Mucosa of stomach (tissue), 1 donor: ENCODE data around the gene NFE2L2.

Experiments used
- H3K27me3 ChIP-seq: one replicate; pipeline ENCODE4 v1.7.0; 2013; ENCODE audit warnings: mild to moderate bottlenecking, low read length; ENCODE audit not compliant: control insufficient read depth, insufficient read depth
- H3K36me3 ChIP-seq: one replicate; pipeline ENCODE4 v1.7.0; 2013; ENCODE audit warnings: low read length; ENCODE audit not compliant: control insufficient read depth, insufficient read depth
- H3K4me1 ChIP-seq: one replicate; pipeline ENCODE4 v1.7.0; 2013; ENCODE audit warnings: mild to moderate bottlenecking, low read length; ENCODE audit not compliant: control insufficient read depth, insufficient read depth
- H3K4me3 ChIP-seq: one replicate; pipeline ENCODE4 v1.7.0; 2013; ENCODE audit warnings: low read length
- H3K9ac ChIP-seq: one replicate; pipeline ENCODE4 v1.7.0; 2013; ENCODE audit warnings: mild to moderate bottlenecking, low read length, moderate library complexity
- H3K9me3 ChIP-seq: one replicate; pipeline ENCODE4 v1.7.0; 2013; ENCODE audit warnings: mild to moderate bottlenecking, low read length, moderate library complexity; ENCODE audit not compliant: control insufficient read depth
- donor health status: Pancreatic carcinoma.

Gene NFE2L2

GRCh38 chr2:177289824-177290628 lies 25.5 kb upstream of the NFE2L2 start:
- H3K4me1 ChIP-seq: peaks cover 17% of the 10 kb centered on the region
- H3K4me3 ChIP-seq: no peak overlapping the region
- no peaks in the 10 kb centered on the region for H3K27me3 ChIP-seq
- H3K9me3 ChIP-seq: no peaks in the 10 kb centered on the region
- no peaks in the 10 kb centered on the region for H3K36me3 ChIP-seq
- no peak overlapping the region for H3K9ac ChIP-seq

- peaks cover 36% of the 10 kb centered on the region for H3K4me1 ChIP-seq
- H3K9ac ChIP-seq: no peak overlapping the region
- no peaks in the 10 kb centered on the region for H3K27me3 ChIP-seq
- H3K36me3 ChIP-seq: no peaks in the 10 kb centered on the region
- no peaks in the 10 kb centered on the region for H3K9me3 ChIP-seq
- no peak overlapping the region for H3K4me3 ChIP-seq
Observed at GRCh38 chr2:177287814-177288213, 23.3 kb upstream of the NFE2L2 start.

- Histone ChIP-seq H3K36me3 (no peaks in the 10 kb centered on the region), H3K4me3 (no peak overlapping the region), H3K9ac (no peak overlapping the region), H3K27me3 (no peaks in the 10 kb centered on the region), H3K9me3 (no peaks in the 10 kb centered on the region), H3K4me1 (peaks cover 45% of the 10 kb centered on the region)
Observed at GRCh38 chr2:177285892-177286715, 21.6 kb upstream of the NFE2L2 start.

GRCh38 chr2:177284531-177284930 lies 20.0 kb upstream of the NFE2L2 start:
- no peak overlapping the region for H3K9ac ChIP-seq
- H3K4me1 ChIP-seq: peaks cover 45% of the 10 kb centered on the region
- no peaks in the 10 kb centered on the region for H3K9me3 ChIP-seq
- H3K4me3 ChIP-seq: no peak overlapping the region
- H3K27me3 ChIP-seq: no peaks in the 10 kb centered on the region
- H3K36me3 ChIP-seq: no peaks in the 10 kb centered on the region

- H3K4me1 ChIP-seq: peaks cover 45% of the 10 kb centered on the region
- H3K27me3 ChIP-seq: no peaks in the 10 kb centered on the region
- no peak overlapping the region for H3K9ac ChIP-seq
- no peak overlapping the region for H3K4me3 ChIP-seq
- H3K9me3 ChIP-seq: no peaks in the 10 kb centered on the region
- H3K36me3 ChIP-seq: no peaks in the 10 kb centered on the region
Observed at GRCh38 chr2:177283906-177284305, 19.4 kb upstream of the NFE2L2 start.

GRCh38 chr2:177282787-177283572 lies 18.5 kb upstream of the NFE2L2 start:
- Histone ChIP-seq H3K4me3 (no peak overlapping the region), H3K9me3 (no peaks in the 10 kb centered on the region), H3K36me3 (no peaks in the 10 kb centered on the region), H3K4me1 (peaks cover 45% of the 10 kb centered on the region), H3K9ac (no peak overlapping the region), H3K27me3 (no peaks in the 10 kb centered on the region)

- no peaks in the 10 kb centered on the region for H3K27me3 ChIP-seq
- no peak overlapping the region for H3K9ac ChIP-seq
- H3K4me1 ChIP-seq: peaks cover 42% of the 10 kb centered on the region
- H3K9me3 ChIP-seq: no peaks in the 10 kb centered on the region
- H3K36me3 ChIP-seq: no peaks in the 10 kb centered on the region
- no peak overlapping the region for H3K4me3 ChIP-seq
Observed at GRCh38 chr2:177282181-177282641, 17.7 kb upstream of the NFE2L2 start.

GRCh38 chr2:177281400-177282180 lies 17.1 kb upstream of the NFE2L2 start:
- Histone ChIP-seq H3K36me3 (no peaks in the 10 kb centered on the region), H3K27me3 (no peaks in the 10 kb centered on the region), H3K4me3 (no peak overlapping the region), H3K4me1 (peaks cover 42% of the 10 kb centered on the region), H3K9ac (no peak overlapping the region), H3K9me3 (no peaks in the 10 kb centered on the region)

GRCh38 chr2:177279847-177280246 lies 15.3 kb upstream of the NFE2L2 start:
- Histone ChIP-seq H3K9me3 (no peaks in the 10 kb centered on the region), H3K27me3 (no peaks in the 10 kb centered on the region), H3K4me3 (no peak overlapping the region), H3K9ac (no peak overlapping the region), H3K36me3 (no peaks in the 10 kb centered on the region), H3K4me1 (peaks cover 26% of the 10 kb centered on the region)

GRCh38 chr2:177275743-177276055 lies 11.2 kb upstream of the NFE2L2 start:
- no peaks in the 10 kb centered on the region for H3K36me3 ChIP-seq
- H3K4me1 ChIP-seq: peaks cover 12% of the 10 kb centered on the region
- no peaks in the 10 kb centered on the region for H3K9me3 ChIP-seq
- H3K4me3 ChIP-seq: no peak overlapping the region
- H3K27me3 ChIP-seq: no peaks in the 10 kb centered on the region
- no peak overlapping the region for H3K9ac ChIP-seq

GRCh38 chr2:177275040-177275742 lies 10.7 kb upstream of the NFE2L2 start:
- no peak overlapping the region for H3K9ac ChIP-seq
- H3K4me1 ChIP-seq: peaks cover 12% of the 10 kb centered on the region
- no peaks in the 10 kb centered on the region for H3K9me3 ChIP-seq
- H3K36me3 ChIP-seq: no peaks in the 10 kb centered on the region
- H3K4me3 ChIP-seq: no peak overlapping the region
- H3K27me3 ChIP-seq: no peaks in the 10 kb centered on the region
